ENCODE results near the gene ZIC2.

DNA sequence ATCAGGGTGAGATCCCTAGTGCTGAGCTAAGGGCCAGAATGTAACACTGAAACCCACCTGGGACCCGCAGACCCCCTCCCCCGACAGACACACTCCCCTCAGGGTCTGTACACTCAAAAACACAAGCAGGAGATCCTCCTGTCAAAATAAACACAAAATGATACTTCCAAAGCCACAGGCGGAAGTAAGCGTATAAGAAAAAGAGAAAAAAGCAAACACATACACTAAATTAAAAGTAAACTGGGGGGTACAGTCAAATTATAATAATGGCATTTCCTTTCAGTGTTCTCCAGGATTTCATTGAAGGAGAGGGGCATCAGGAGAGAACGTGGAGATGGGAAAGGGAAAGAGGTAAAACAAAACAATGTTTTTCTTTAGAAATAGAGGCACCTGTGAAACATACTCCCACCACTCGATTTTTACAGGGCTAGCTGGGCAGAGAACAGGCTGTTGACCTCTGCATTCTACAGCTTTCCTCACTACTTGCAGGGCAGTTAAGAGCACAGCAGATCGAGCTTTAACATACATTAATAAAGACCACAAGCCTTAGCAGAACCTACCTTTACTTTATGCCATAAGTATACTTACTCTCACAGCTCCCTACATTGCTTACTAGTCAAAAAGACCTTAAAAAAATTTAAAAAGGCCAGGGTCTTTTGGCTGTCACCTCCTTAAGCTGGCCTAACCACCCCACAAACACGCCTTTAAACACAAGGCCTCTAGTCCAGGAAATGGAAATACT lies 15.3 kb upstream of the ZIC2 start:
- TF ChIP-seq, protein P1, sequence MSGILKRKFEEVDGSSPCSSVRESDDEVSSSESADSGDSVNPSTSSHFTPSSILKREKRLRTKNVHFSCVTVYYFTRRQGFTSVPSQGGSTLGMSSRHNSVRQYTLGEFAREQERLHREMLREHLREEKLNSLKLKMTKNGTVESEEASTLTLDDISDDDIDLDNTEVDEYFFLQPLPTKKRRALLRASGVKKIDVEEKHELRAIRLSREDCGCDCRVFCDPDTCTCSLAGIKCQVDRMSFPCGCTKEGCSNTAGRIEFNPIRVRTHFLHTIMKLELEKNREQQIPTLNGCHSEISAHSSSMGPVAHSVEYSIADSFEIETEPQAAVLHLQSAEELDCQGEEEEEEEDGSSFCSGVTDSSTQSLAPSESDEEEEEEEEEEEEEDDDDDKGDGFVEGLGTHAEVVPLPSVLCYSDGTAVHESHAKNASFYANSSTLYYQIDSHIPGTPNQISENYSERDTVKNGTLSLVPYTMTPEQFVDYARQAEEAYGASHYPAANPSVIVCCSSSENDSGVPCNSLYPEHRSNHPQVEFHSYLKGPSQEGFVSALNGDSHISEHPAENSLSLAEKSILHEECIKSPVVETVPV (CRISPR knock-in tag; IDR thresholded peaks at IDR 0.05): no peak
- TF ChIP-seq GLIS3 (CRISPR knock-in tag; IDR thresholded peaks at IDR 0.05): no peak

Data from SK-N-SH treated with all-trans-retinoic acid at 6 μM for 48 hours (cell line).